ENCODE data around the gene OSMR. TPM values are rescaled to one million over a fixed set of nuclear protein-coding genes. Genes with fewer than 3 reads are reported as not detected.
A peak's percentile ranks its signal among the peaks of the same experiment; 100 is the strongest.
"Not testable (repeated sequence)": the region's sequence is repeated elsewhere in the genome, so short reads cannot be mapped to it uniquely, and the experiment has no call there.

Gene OSMR
- total and polyA plus RNA-seq, 8 donors: 17.6 to 103 (median 19.6) TPM

GRCh38 chr5:38858839-38859238 lies 13.0 kb downstream of the OSMR start:
- no peak overlapping the region for H3K4me3 ChIP-seq
- no peak overlapping the region for H3K27ac ChIP-seq
- H3K9me3 ChIP-seq: peaks cover 0 to 6% of the 10 kb centered on the region in 2 donors
- ATAC-seq (no peak), DNase-seq (no peak)
- H3K36me3 ChIP-seq: no peaks in the 10 kb centered on the region
- no peak for TF ChIP-seq CTCF (IDR thresholded peaks at IDR 0.05)
- no peaks in the 10 kb centered on the region for H3K27me3 ChIP-seq
- peaks cover 7 to 11% of the 10 kb centered on the region in 2 donors for H3K4me1 ChIP-seq
- intact Hi-C loops (cut with DNase I): no loop called here

DNA sequence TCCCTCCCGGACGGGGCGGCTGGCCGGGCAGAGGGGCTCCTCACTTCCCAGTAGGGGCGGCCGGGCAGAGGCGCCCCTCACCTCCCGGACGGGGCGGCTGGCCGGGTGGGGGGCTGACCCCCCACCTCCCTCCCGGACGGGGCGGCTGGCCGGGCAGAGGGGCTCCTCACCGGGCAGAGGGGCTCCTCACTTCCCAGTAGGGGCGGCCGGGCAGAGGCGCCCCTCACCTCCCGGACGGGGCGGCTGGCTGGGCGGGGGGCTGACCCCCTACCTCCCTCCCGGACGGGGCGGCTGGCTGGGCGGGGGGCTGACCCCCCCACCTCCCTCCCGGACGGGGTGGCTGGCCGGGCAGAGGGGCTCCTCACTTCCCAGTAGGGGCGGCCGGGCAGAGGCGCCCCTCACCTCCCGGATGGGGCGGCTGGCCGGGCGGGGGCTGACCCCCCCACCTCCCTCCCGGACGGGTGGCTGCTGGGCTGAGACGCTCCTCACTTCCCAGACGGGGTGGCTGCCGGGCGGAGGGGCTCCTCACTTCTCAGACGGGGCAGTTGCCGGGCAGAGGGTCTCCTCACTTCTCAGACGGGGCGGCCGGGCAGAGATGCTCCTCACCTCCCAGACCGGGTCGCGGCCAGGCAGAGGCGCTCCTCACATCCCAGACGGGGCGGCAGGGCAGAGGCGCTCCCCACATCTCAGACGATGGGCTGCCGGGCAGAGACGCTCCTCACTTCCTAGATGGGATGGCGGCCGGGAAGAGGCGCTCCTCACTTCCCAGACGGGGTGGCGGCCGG lies 16.4 kb downstream of the OSMR start:
- H3K36me3 ChIP-seq; DNase-seq; ATAC-seq; H3K4me3 ChIP-seq; intact Hi-C loops (cut with DNase I); H3K27me3 ChIP-seq; H3K27ac ChIP-seq; H3K4me1 ChIP-seq: not testable (repeated sequence)
- H3K9me3 ChIP-seq: peaks cover 0 to 18% of the 10 kb centered on the region in 2 donors

DNA sequence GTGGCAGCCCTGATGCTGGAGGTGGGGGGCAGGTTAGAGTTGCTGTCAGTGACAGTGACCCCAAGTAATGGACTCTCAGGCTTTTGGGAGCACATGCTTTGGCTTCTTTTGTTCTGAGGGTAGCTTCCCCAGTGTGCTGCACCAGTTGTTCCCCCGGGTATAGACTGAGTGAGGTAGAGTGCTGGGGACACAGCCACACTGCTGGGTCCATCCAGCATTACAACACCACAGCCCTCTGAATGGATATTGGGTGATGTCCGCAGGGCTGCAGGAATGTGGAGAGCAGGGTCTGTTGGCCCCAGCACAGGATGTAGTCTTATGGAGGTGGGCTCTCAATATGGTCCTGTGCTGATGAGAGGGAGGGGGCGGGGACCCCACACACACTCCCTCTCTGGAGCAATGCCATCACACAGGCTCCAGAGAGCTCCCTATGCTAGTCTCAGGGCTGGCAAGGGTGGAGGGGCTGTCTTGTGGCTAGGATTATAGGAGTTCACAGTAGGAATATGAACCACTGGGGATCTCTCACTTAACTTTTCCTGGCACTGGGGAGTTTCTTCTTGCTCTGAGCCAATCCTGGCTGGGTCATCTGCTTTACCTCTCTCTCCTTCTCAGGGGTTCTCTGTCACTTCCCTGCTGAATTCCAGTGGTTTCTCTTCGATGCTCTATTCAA lies 20.7 kb downstream of the OSMR start:
- H3K4me3 ChIP-seq: no peak overlapping the region
- DNase-seq (no peak), ATAC-seq (peak; percentile 34)
- H3K27me3 ChIP-seq: no peaks in the 10 kb centered on the region
- no peak overlapping the region for H3K27ac ChIP-seq
- H3K36me3 ChIP-seq: peaks cover 0 to 19% of the 10 kb centered on the region in 2 donors
- TF ChIP-seq CTCF (IDR thresholded peaks at IDR 0.05): no peak
- intact Hi-C loops (cut with DNase I): no loop called here
- peaks cover 8 to 20% of the 10 kb centered on the region in 2 donors for H3K4me1 ChIP-seq
- peaks cover 0 to 18% of the 10 kb centered on the region in 2 donors for H3K9me3 ChIP-seq

DNA sequence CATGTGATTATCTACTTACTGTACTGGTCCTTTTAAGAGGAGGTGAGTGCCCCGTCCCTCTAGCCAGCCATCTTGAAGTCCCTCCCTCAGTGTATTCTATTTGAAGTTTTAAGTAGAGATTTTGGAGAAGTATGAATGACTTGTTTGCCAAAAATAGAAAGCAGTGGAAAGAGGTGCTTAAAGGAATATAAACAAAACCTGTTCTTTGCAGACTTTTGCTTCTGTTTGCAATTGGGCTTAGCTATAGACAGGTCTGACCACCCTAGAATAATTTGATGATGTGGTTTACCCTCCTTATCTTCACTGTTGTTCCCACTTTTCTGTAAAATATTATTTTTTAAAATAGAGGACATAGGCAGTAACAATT lies 21.2 kb downstream of the OSMR start:
- no peak for TF ChIP-seq CTCF (IDR thresholded peaks at IDR 0.05)
- Histone ChIP-seq H3K27ac (no peak overlapping the region), H3K36me3 (peaks cover 0 to 19% of the 10 kb centered on the region in 2 donors), H3K4me3 (no peak overlapping the region), H3K9me3 (peaks cover 0 to 18% of the 10 kb centered on the region in 2 donors), H3K27me3 (no peaks in the 10 kb centered on the region), H3K4me1 (peaks cover 11 to 25% of the 10 kb centered on the region in 2 donors)
- intact Hi-C loops (cut with DNase I): no loop called here
- ATAC-seq (peak; percentile 57), DNase-seq (no peak)

GRCh38 chr5:38867416-38867815 lies 21.6 kb downstream of the OSMR start:
- Histone ChIP-seq H3K4me3 (no peak overlapping the region), H3K27ac (no peak overlapping the region), H3K9me3 (peaks cover 0 to 18% of the 10 kb centered on the region in 2 donors), H3K36me3 (peaks cover 0 to 19% of the 10 kb centered on the region in 2 donors), H3K4me1 (peaks cover 13 to 25% of the 10 kb centered on the region in 2 donors), H3K27me3 (no peaks in the 10 kb centered on the region)
- no peak for DNase-seq
- ATAC-seq: no peak
- no peak for TF ChIP-seq CTCF (IDR thresholded peaks at IDR 0.05)
- intact Hi-C loops (cut with DNase I): no loop called here

All from left lung (tissue), 10 donors.